Measurements from ENCODE around the gene CDH15.
"Not testable (repeated sequence)": the region's sequence is repeated elsewhere in the genome, so short reads cannot be mapped to it uniquely, and the experiment has no call there.

CDH15 gene

GRCh38 chr16:89173174-89173921, 1.8 kb downstream of the CDH15 start:
- no peak for DNase-seq

GRCh38 chr16:89174055-89174827, 2.7 kb downstream of the CDH15 start:
- no peak for DNase-seq

GRCh38 chr16:89174877-89175276, 3.3 kb downstream of the CDH15 start:
- no peak for DNase-seq

- no peak for DNase-seq
These were observed 4.0 kb downstream of the CDH15 start for GRCh38 chr16:89175280-89176146.

GRCh38 chr16:89176147-89176690, 4.7 kb downstream of the CDH15 start:
- no peak for DNase-seq

- no peak for DNase-seq
These were observed 5.2 kb downstream of the CDH15 start for GRCh38 chr16:89176717-89177116.

- DNase-seq = no peak
These were observed 6.0 kb downstream of the CDH15 start for GRCh38 chr16:89177501-89177900.

GRCh38 chr16:89178453-89179147, 7.1 kb downstream of the CDH15 start:
- no peak for DNase-seq

- DNase-seq = no peak
These were observed 7.6 kb downstream of the CDH15 start for GRCh38 chr16:89179148-89179484.

GRCh38 chr16:89179656-89180315, 8.2 kb downstream of the CDH15 start:
- no peak for DNase-seq

GRCh38 chr16:89183463-89183862, 11.9 kb downstream of the CDH15 start:
- DNase-seq = no peak

GRCh38 chr16:89183975-89184676, 12.6 kb downstream of the CDH15 start:
- DNase-seq = no peak

GRCh38 chr16:89184677-89184932, 13.1 kb downstream of the CDH15 start:
- DNase-seq = no peak

GRCh38 chr16:89184933-89185794, 13.6 kb downstream of the CDH15 start:
- peak; percentile 47 for DNase-seq

- not testable (repeated sequence) for DNase-seq
These were observed 14.5 kb downstream of the CDH15 start for GRCh38 chr16:89185887-89186592.

- not testable (repeated sequence) for DNase-seq
These were observed 15.1 kb downstream of the CDH15 start for GRCh38 chr16:89186593-89187031.

- peak; percentile 62 for DNase-seq
These were observed 15.7 kb downstream of the CDH15 start for GRCh38 chr16:89187032-89187769.

- DNase-seq = no peak
These were observed 16.3 kb downstream of the CDH15 start for GRCh38 chr16:89187770-89188392.
